Tibial artery (tissue), 4 donors: Measurements from ENCODE around the gene LYPD6B.

Experiments
- DNase-seq, 2 donors: peaks; one replicate each; pipeline ENCODE4 v3.0.0-alpha.2; 2019
- H3K27ac ChIP-seq, 2 donors: fragments of 200-600 bp; sonication (generic) in 1 of 2; 1 replicate in 1 of 2; 2 replicates in 1 of 2; pipeline ENCODE4 v1.5.1; 2018 to 2019; ENCODE audit warnings: mild to moderate bottlenecking in 1 of 2
- H3K27me3 ChIP-seq, 2 donors: fragments of 200-600 bp; sonication (generic) in 1 of 2; one replicate each; pipeline versions ENCODE4 v1.5.1 to v1.6.0; 2016 to 2019
- H3K36me3 ChIP-seq, 3 donors: fragments of 200-600 bp; sonication (generic) in 2 of 3; one replicate each; pipeline ENCODE4 v1.5.1; 2016 to 2019; ENCODE audit warnings: mild to moderate bottlenecking in 2 of 3
- H3K4me1 ChIP-seq, 4 donors: fragments of 200-600 bp; sonication (generic) in 2 of 4; 1 replicate in 3 of 4; 2 replicates in 1 of 4; pipeline ENCODE4 v1.5.1; 2016 to 2019
- H3K4me3 ChIP-seq, 2 donors: fragments of 200-600 bp; sonication (generic) in 1 of 2; 1 replicate in 1 of 2; 2 replicates in 1 of 2; pipeline ENCODE4 v1.5.1; 2018 to 2019; ENCODE audit warnings: mild to moderate bottlenecking in 2 of 2
- H3K9me3 ChIP-seq, 3 donors: fragments of 200-600 bp; sonication (generic) in 1 of 3; one replicate each; pipeline ENCODE4 v1.5.1; 2016 to 2019
- CTCF ChIP-seq, 2 experiments: fragments of 200-600 bp in 1 of 2; fragments of 450-650 bp in 1 of 2; IDR thresholded peaks; one replicate each; pipeline ENCODE4 v1.5.1; 2017 to 2019; ENCODE audit warnings: antibody characterized with exemption in 2 of 2, mild to moderate bottlenecking in 1 of 2, moderate library complexity in 1 of 2
- intact Hi-C: fragments of 100-400 bp; cut with DNase I; formaldehyde crosslinking; loops from one replicate; pipeline ENCODE4 v1.15.0; 2023; ENCODE audit warnings: low total_unique reads

LYPD6B gene

GRCh38 chr2:149041482-149041881 lies 3.0 kb downstream of the LYPD6B start:
- H3K27me3 ChIP-seq = peaks cover 0 to 31% of the 10 kb centered on the region in 2 donors

GRCh38 chr2:149042881-149043280 lies 4.4 kb downstream of the LYPD6B start:
- no peak for DNase-seq
- peaks cover 0 to 18% of the 10 kb centered on the region in 2 donors for H3K27me3 ChIP-seq
- no peaks in the 10 kb centered on the region for H3K36me3 ChIP-seq
- intact Hi-C loops = no loop called here
- no peak overlapping the region for H3K27ac ChIP-seq
- TF ChIP-seq CTCF (IDR thresholded peaks at IDR 0.05) = no peak
- peaks cover 0 to 9% (median 7%) of the 10 kb centered on the region in 4 donors for H3K4me1 ChIP-seq
- peaks cover 0 to 6% (median 4%) of the 10 kb centered on the region in 3 donors for H3K9me3 ChIP-seq
- no peak overlapping the region for H3K4me3 ChIP-seq

More at GRCh38 chr2:149041482-149041881, 3.0 kb downstream of the LYPD6B start:
- H3K4me1 ChIP-seq = peaks cover 0 to 9% (median 7%) of the 10 kb centered on the region in 4 donors
- no peak for DNase-seq
- no peaks in the 10 kb centered on the region for H3K36me3 ChIP-seq
- H3K9me3 ChIP-seq = peaks cover 0 to 3% (median 0%) of the 10 kb centered on the region in 3 donors
- intact Hi-C loops = no loop called here
- no peak overlapping the region for H3K27ac ChIP-seq
- no peak overlapping the region for H3K4me3 ChIP-seq
- no peak for TF ChIP-seq CTCF (IDR thresholded peaks at IDR 0.05)

- Histone ChIP-seq H3K27me3 (peaks cover 0 to 2% of the 10 kb centered on the region in 2 donors), H3K9me3 (peaks cover 0 to 6% (median 4%) of the 10 kb centered on the region in 3 donors), H3K4me1 (no peaks in the 10 kb centered on the region), H3K4me3 (no peak overlapping the region), H3K27ac (no peak overlapping the region), H3K36me3 (no peaks in the 10 kb centered on the region)
- DNase-seq = no peak
- intact Hi-C loops = no loop called here
- no peak for TF ChIP-seq CTCF (IDR thresholded peaks at IDR 0.05)
Observed at GRCh38 chr2:149044500-149044899, 6.0 kb downstream of the LYPD6B start.

- H3K27ac ChIP-seq = no peak overlapping the region
Observed at GRCh38 chr2:149047118-149047517, 8.6 kb downstream of the LYPD6B start.

GRCh38 chr2:149049142-149049541 lies 10.6 kb downstream of the LYPD6B start:
- H3K36me3 ChIP-seq = no peaks in the 10 kb centered on the region
- no peaks in the 10 kb centered on the region for H3K4me1 ChIP-seq
- intact Hi-C loops = no loop called here
- no peaks in the 10 kb centered on the region for H3K27me3 ChIP-seq
- no peak for TF ChIP-seq CTCF (IDR thresholded peaks at IDR 0.05)
- H3K9me3 ChIP-seq = peaks cover 0 to 6% (median 4%) of the 10 kb centered on the region in 3 donors
- no peak for DNase-seq
- no peak overlapping the region for H3K27ac ChIP-seq
- H3K4me3 ChIP-seq = no peak overlapping the region

More at GRCh38 chr2:149047118-149047517, 8.6 kb downstream of the LYPD6B start:
- no peak overlapping the region for H3K4me3 ChIP-seq
- H3K27me3 ChIP-seq = no peaks in the 10 kb centered on the region
- peaks cover 0 to 6% (median 4%) of the 10 kb centered on the region in 3 donors for H3K9me3 ChIP-seq
- no peaks in the 10 kb centered on the region for H3K36me3 ChIP-seq
- DNase-seq = no peak
- H3K4me1 ChIP-seq = no peaks in the 10 kb centered on the region
- no peak for TF ChIP-seq CTCF (IDR thresholded peaks at IDR 0.05)
- intact Hi-C loops = no loop called here

- Histone ChIP-seq H3K9me3 (peaks cover 0 to 6% (median 4%) of the 10 kb centered on the region in 3 donors), H3K27ac (no peak overlapping the region), H3K4me1 (no peaks in the 10 kb centered on the region), H3K4me3 (no peak overlapping the region), H3K27me3 (no peaks in the 10 kb centered on the region), H3K36me3 (no peaks in the 10 kb centered on the region)
- intact Hi-C loops = no loop called here
- no peak for TF ChIP-seq CTCF (IDR thresholded peaks at IDR 0.05)
- DNase-seq = no peak
Observed at GRCh38 chr2:149050188-149050587, 11.7 kb downstream of the LYPD6B start.
